NB4 (cell line): ENCODE measurements around the gene NOS1.

ENCODE experiments used
- DNase-seq: peaks from one replicate; pipeline ENCODE4 v3.0.0; 2010; ENCODE audit warnings: low read depth
- H3K4me3 ChIP-seq: one replicate; pipeline ENCODE4 v1.5.1; 2011; ENCODE audit warnings: mild to moderate bottlenecking, low read depth, low read length, moderate library complexity
- CTCF ChIP-seq: IDR thresholded peaks from one replicate; pipeline ENCODE4 v1.5.1; 2012; ENCODE audit warnings: low read depth, low read length
- MAX ChIP-seq: IDR thresholded peaks from 2 replicates; pipeline ENCODE4 v1.6.1; 2011; ENCODE audit warnings: low read depth, low read length
- MYC ChIP-seq: IDR thresholded peaks from 2 replicates; pipeline ENCODE4 v1.6.1; 2011; ENCODE audit warnings: low read depth, low read length
- POLR2A ChIP-seq: IDR thresholded peaks from 2 replicates; pipeline ENCODE4 v1.6.1; 2011; ENCODE audit warnings: mild to moderate bottlenecking; ENCODE audit not compliant: insufficient read length; ENCODE audit errors: extremely low read depth

NOS1 gene

GRCh38 chr12:117352883-117353282 lies 8.5 kb downstream of the NOS1 start:
- TF ChIP-seq MAX (no peak), CTCF (no peak), MYC (no peak), POLR2A (no peak)
- DNase-seq, result no peak

GRCh38 chr12:117352206-117352605 lies 9.2 kb downstream of the NOS1 start:
- DNase-seq, result no peak
- H3K4me3 ChIP-seq, result no peak overlapping the region
- TF ChIP-seq MYC (no peak), MAX (no peak), CTCF (no peak), POLR2A (no peak)

More at GRCh38 chr12:117352883-117353282, 8.5 kb downstream of the NOS1 start:
- no peak overlapping the region for H3K4me3 ChIP-seq

- TF ChIP-seq MYC, result no peak
- no peak for TF ChIP-seq CTCF
- TF ChIP-seq MAX, result no peak
- no peak for TF ChIP-seq POLR2A
- no peak overlapping the region for H3K4me3 ChIP-seq
- no peak for DNase-seq
These were observed 11.3 kb downstream of the NOS1 start for GRCh38 chr12:117350140-117350539.

GRCh38 chr12:117347588-117347987 lies 13.8 kb downstream of the NOS1 start:
- TF ChIP-seq CTCF (no peak), MYC (no peak), POLR2A (no peak), MAX (no peak)
- DNase-seq, result no peak

GRCh38 chr12:117344716-117345115 lies 16.7 kb downstream of the NOS1 start:
- no peak overlapping the region for H3K4me3 ChIP-seq
- TF ChIP-seq MYC (no peak), MAX (no peak), POLR2A (no peak), CTCF (no peak)
- no peak for DNase-seq

More at GRCh38 chr12:117347588-117347987, 13.8 kb downstream of the NOS1 start:
- no peak overlapping the region for H3K4me3 ChIP-seq

- no peak for TF ChIP-seq CTCF
- TF ChIP-seq MYC, result no peak
- no peak for TF ChIP-seq MAX
- no peak for TF ChIP-seq POLR2A
- no peak for DNase-seq
- H3K4me3 ChIP-seq, result no peak overlapping the region
These were observed 17.6 kb downstream of the NOS1 start for GRCh38 chr12:117343849-117344248.
